HepG2 (cell line): ENCODE data around the gene NOP9. TPM values are rescaled to one million over a fixed set of nuclear protein-coding genes. Genes with fewer than 3 reads are reported as not detected.
A peak's percentile ranks its signal among the peaks of the same experiment; 100 is the strongest.

Source experiments
- ARID4A ChIP-seq: sonication (generic); formaldehyde crosslinking; IDR thresholded peaks from 2 replicates; pipeline ENCODE4 v1.5.0; 2020; ENCODE audit warnings: mild to moderate bottlenecking, missing genetic modification reagents, borderline replicate concordance
- CBX2 ChIP-seq, 2 experiments: fragments of 200-600 bp in 1 of 2; sonication (generic); formaldehyde crosslinking in 1 of 2; IDR thresholded peaks; 2 replicates each; pipeline versions ENCODE4 v1.7.0 to v1.8.1; 2018 to 2022; ENCODE audit warnings: low read depth in 2 of 2, low read length in 1 of 2, mild to moderate bottlenecking in 1 of 2, missing genetic modification reagents in 1 of 2
- CC2D1A ChIP-seq: sonication (generic); formaldehyde crosslinking; IDR thresholded peaks from 2 replicates; pipeline ENCODE4 v1.8.1; 2023; ENCODE audit warnings: mild to moderate bottlenecking, missing genetic modification reagents
- HNF4G ChIP-seq, 2 experiments: sonication (generic) in 1 of 2; formaldehyde crosslinking in 1 of 2; IDR thresholded peaks; 2 replicates each; pipeline versions ENCODE4 v1.4.0 to v1.6.1; 2011 to 2020; ENCODE audit warnings: borderline replicate concordance in 2 of 2, low read depth in 2 of 2, mild to moderate bottlenecking in 2 of 2, low read length in 1 of 2, missing genetic modification reagents in 1 of 2, moderate library complexity in 1 of 2
- MTA1 ChIP-seq: sonication (generic); formaldehyde crosslinking; IDR thresholded peaks from 2 replicates; pipeline ENCODE4 v1.4.0; 2020; ENCODE audit warnings: missing genetic modification reagents, mild to moderate bottlenecking, borderline replicate concordance
- POGK ChIP-seq: sonication (generic); formaldehyde crosslinking; conservative IDR thresholded peaks from 2 replicates; pipeline ENCODE4 v1.8.0; 2022; ENCODE audit warnings: mild to moderate bottlenecking, moderate library complexity, missing genetic modification reagents
- REL ChIP-seq: sonication (generic); formaldehyde crosslinking; conservative IDR thresholded peaks from 2 replicates; pipeline ENCODE4 v1.8.0; 2022; ENCODE audit warnings: mild to moderate bottlenecking, missing genetic modification reagents, moderate library complexity
- RELA ChIP-seq: sonication (generic); formaldehyde crosslinking; IDR thresholded peaks from 2 replicates; pipeline ENCODE4 v1.4.0; 2020; ENCODE audit warnings: missing genetic modification reagents
- ZBTB43 ChIP-seq: sonication (generic); formaldehyde crosslinking; conservative IDR thresholded peaks from 2 replicates; pipeline ENCODE4 v1.4.0; 2020; ENCODE audit warnings: missing genetic modification reagents
- ZMAT3 ChIP-seq: sonication (generic); formaldehyde crosslinking; conservative IDR thresholded peaks from 2 replicates; pipeline ENCODE4 v1.7.0; 2021; ENCODE audit warnings: missing genetic modification reagents
- ZNF142 ChIP-seq: sonication (generic); formaldehyde crosslinking; IDR thresholded peaks from 2 replicates; pipeline ENCODE4 v1.4.0; 2020; ENCODE audit warnings: missing genetic modification reagents
- ZNF3 ChIP-seq: IDR thresholded peaks from 2 replicates; pipeline ENCODE4 v1.7.0; 2017; ENCODE audit warnings: inconsistent platforms
- ZSCAN29 ChIP-seq: sonication (generic); formaldehyde crosslinking; conservative IDR thresholded peaks from 2 replicates; pipeline ENCODE4 v1.4.0; 2020; ENCODE audit warnings: mild to moderate bottlenecking, missing genetic modification reagents
- polyA plus RNA-seq, 8 experiments: library from polyadenylated mRNA; depleted of rRNA in 3 of 8; stranded (reverse) in 7 of 8; unstranded in 1 of 8; fragments of >200 nt; fragmentation: Illumina TruSeq in 4 of 8; extraction: Trizol in 4 of 8; gene quantifications; 2 replicates each; pipeline versions ENCODE4 v1.2.1 to v1.2.3, GENCODE V29; 2011 to 2016; ENCODE audit warnings: low read depth in 4 of 8, missing spikeins in 1 of 8, mixed read lengths in 1 of 8; ENCODE audit not compliant: insufficient read depth in 1 of 8
- total RNA-seq, 5 experiments: library from RNA; depleted of rRNA; stranded (reverse); fragments of >200 nt; fragmentation: Illumina TruSeq; extraction: Trizol; gene quantifications; 2 replicates each; pipeline ENCODE4 v1.2.3, GENCODE V29; 2016; ENCODE audit warnings: low read depth in 1 of 5

The NOP9 gene
- total and polyA plus RNA-seq, 2 of the 13 experiments (the other 11 are each of a cell fraction or from before 2014, with no cell fraction given) = 24.5 to 61.6 TPM

DNA sequence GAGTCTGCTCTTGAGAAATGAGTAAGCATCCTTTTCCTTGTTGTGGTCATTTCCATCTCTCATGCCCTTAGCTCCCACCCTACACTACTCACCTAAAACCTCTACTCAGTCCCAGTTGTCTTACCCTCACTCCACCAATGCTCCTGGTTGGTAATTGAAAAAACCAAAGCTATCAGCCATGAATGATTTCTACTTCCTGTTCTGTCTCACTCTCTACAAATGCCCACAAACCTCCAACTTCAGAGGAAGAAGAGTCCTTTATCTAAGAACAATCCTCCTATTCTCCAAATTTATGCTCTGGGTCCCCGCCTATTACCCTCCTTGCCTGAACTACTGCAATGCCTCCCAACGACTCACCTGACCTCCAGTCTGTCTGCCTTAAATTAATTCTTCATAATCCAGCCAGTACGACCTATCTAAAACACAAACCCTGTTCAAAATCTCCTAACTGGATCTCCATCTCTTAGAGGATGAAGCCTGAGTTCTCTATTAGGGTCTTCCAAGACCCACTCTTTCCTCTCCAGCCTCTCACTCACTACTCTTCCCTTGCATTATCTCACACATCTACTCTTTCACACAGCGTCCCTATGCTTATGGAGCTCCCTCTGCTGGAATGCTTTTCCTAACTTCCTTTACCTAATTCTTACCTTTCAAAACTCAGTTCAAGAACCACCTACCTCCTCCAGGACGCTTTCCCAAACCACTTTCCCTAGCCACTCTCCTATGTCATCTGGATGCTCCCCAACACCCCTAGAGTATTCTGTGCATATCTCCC is 2.3 kb upstream of the NOP9 start (continued):
- TF ChIP-seq POGK = 0 out of 2 replicates have a peak, but pooled peaks have one; percentile 42
- no peak for TF ChIP-seq MTA1 (CRISPR knock-in tag)
- no peak for TF ChIP-seq REL (CRISPR knock-in tag)
- TF ChIP-seq ARID4A (CRISPR knock-in tag) = peak; percentile 21; the same call in 1 of the 2 replicates
- TF ChIP-seq HNF4G (IDR thresholded peaks at IDR 0.05; ENCODE audit: borderline replicate concordance, low read depth, low read length) = no peak
- peak; percentile 76; the same call in 1 of the 2 replicates for TF ChIP-seq HNF4G (CRISPR knock-in tag; IDR thresholded peaks at IDR 0.05; ENCODE audit: borderline replicate concordance, low read depth)
- TF ChIP-seq RELA (CRISPR knock-in tag) = 0 out of 2 replicates have a peak, but pooled peaks have one; percentile 5
- TF ChIP-seq ZMAT3 (CRISPR knock-in tag) = 0 out of 2 replicates have a peak, but pooled peaks have one; percentile 57
- TF ChIP-seq ZBTB43 (CRISPR knock-in tag) = 0 out of 2 replicates have a peak, but pooled peaks have one; percentile 10
- 0 out of 2 replicates have a peak, but pooled peaks have one; percentile 73 for TF ChIP-seq ZSCAN29 (CRISPR knock-in tag)
- TF ChIP-seq ZNF3 (CRISPR knock-in tag) = peak; percentile 19; the same call in 1 of the 2 replicates
- no peak for TF ChIP-seq CBX2 (IDR thresholded peaks at IDR 0.05; ENCODE audit: low read depth, low read length)
- TF ChIP-seq CBX2 (CRISPR knock-in tag; IDR thresholded peaks at IDR 0.05; ENCODE audit: low read depth) = no peak
- TF ChIP-seq CC2D1A (CRISPR knock-in tag) = peak; percentile 96
- TF ChIP-seq ZNF142 (CRISPR knock-in tag) = 0 out of 2 replicates have a peak, but pooled peaks have one; percentile 61
